Germinal center (tissue), 1 donor: ENCODE measurements around the gene NUDT2.

Source experiments
- DNase-seq: peaks from one replicate; pipeline ENCODE4 v3.0.0; 2012; ENCODE audit warnings: mixed read lengths, low spot score

The NUDT2 gene

DNA sequence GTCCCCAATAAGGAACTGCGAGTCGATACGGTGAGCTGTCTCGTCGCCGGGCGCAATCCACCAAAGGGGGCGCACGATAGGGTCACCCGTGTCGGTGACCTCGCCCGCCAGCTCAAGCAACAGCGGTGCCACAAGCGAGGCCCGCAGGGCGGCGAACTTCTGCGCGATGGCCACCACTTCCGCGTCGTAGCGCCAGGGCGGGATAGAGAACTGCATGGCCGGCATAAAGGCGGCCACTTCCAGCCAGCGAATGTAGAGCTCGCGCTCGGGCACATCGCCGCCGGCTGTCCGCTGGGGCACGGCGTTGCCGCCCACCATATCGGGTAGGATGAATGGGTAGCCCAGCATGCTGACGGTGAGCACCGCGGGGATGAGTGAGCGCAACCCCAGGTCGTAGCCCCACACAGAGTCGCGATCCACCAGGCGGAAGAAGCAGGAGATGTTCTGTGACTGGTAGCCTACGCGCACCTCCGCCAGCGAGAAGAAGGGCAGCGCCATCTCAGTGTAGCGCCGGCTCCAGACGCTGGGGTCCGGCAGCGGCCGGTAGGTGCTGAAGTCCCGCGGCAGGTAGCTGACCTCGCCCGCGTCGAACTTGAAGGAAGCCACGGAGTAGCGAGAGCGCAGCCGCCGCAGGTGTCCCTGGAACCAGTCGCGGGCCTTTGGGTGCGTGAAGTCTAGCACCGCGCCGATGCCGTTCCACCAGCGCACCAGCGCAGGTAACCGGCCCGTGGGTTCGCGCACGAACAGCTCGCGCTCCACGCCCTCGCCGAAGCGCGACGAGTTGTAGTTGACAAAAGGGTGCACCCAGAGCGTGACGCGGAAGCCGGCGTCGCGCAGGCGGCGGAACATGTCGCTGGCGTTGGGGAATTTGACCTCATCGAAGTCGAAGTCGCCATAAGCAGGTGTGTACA, 41.9 kb downstream of the NUDT2 start:
- DNase-seq = peak; percentile 22

DNA sequence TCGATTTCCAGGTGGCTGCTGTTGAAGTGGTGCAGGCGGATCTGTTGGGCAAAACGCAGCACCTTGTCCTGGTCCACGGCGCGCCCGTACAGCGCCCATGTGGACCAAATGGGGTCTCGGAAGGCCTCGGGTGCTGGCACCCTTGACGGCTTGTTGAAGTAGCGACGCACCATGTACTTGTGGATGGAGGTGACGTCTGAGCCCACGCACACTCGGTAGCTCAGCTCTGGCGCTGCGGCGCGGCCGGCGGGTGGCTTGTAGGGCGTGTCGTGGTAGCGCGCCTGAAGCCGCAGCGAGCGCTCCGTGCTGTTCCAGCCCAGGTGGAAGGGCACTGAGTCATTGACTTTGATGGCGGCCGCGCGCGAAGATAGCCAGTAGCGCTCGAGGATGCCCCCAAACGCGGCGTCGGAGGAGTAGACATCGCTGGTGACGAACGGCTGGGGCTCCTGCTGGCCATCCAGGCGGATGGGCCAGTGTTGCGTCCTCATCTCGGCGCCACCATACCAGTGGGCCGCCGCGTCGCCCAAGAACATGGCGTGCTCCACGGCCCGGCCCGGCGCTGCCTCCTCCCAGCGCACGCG, 42.6 kb downstream of the NUDT2 start:
- no peak for DNase-seq

DNA sequence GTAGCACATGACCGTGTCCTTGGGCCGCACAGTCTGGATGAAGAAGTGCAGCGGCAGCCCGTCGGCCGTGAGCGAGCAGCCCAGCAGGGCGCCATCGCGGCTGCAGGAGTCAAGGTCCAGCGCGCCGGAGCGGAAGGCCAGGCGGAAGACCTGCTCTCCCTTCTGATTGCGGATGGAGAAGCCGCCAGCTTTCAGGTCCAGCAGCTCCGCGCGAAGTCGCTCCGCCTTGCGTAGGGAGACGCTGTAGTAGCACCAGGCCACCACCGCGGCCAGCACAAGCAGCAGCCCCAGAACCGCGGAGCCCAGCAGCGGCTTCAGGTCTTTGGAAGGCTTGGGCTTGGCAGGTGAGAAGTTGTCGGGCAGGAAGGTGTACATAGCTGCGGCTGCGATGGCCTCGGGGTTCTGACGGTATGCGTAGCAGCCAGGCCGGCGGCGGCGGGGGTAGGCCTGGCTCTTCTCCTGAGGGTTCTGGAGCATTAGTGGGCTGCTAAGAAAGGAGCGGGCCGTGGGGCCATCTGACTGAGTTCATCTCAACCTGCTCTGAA, 43.2 kb downstream of the NUDT2 start:
- DNase-seq = no peak

GRCh38 chr9:34373749-34374148, 44.4 kb downstream of the NUDT2 start:
- DNase-seq = no peak

- DNase-seq = no peak
Observed at GRCh38 chr9:34374339-34374738, 45.0 kb downstream of the NUDT2 start.

- DNase-seq = no peak
Observed at GRCh38 chr9:34374905-34375552, 45.7 kb downstream of the NUDT2 start.

- peak; percentile 74 for DNase-seq
Observed at GRCh38 chr9:34375901-34376595, 46.7 kb downstream of the NUDT2 start.

DNA sequence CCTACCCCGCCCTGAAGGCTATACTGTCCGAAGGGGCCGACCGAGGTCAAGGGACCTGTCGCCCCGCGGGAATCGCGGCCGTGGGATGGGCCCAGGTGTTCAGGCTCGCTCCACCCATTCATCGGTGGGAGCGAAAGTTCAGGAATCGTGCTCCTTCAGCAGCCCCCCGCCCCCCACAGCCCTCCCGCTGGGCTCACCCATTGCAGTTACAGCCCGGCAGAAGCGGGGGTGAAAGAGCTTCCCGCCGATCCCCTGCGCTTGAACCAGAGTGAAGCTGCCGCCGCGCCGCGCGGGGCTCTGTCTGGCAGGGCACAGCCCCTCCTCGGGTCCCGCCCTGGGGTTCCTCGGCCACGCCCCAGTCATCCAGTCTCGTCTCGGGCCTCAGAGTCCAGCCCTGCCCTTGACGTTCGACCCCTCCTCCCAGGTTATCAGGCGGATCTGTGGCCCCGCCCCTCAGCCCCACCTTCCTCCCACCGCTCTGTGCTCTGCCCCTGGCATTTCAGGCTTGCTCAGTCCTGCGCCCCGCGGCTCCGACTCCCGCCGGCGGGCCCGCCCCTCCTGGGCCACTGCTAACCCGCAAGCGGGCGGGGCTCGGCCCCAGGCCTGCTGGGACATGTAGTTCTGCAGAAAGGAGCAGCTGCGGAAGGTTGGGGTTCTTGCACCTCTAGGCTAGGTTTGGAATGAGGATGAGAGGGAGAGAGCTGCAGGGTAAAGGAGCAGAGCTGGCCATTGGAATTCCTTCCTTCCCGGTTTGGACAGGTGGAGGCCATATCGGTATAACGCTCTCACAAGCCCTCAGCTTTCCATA, 47.4 kb downstream of the NUDT2 start, which contains the start of gene MYORG:
Gene MYORG (minus strand): TSS at position 303 of the 808 bp plus-strand sequence. CDS start 3,955 bp downstream, outside the sequence.
- peak; percentile 98 for DNase-seq

DNA sequence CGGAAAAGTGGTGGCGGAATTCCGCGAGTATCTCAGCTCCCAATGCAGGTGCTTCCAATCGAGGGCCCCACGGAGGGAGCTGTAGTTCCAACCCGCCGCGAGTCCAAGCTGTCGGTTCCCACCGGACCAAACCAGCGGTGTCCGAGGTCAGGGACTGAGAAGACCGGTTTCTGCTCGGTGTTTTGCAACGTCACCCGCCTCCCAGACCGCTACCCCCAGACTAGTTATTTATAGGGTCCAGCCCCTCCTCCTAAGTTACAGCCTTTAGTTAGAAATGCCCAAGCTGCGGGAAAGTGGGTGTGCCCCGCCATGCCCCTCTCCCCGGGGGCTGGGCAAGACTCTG, 48.0 kb downstream of the NUDT2 start:
- DNase-seq = no peak

DNA sequence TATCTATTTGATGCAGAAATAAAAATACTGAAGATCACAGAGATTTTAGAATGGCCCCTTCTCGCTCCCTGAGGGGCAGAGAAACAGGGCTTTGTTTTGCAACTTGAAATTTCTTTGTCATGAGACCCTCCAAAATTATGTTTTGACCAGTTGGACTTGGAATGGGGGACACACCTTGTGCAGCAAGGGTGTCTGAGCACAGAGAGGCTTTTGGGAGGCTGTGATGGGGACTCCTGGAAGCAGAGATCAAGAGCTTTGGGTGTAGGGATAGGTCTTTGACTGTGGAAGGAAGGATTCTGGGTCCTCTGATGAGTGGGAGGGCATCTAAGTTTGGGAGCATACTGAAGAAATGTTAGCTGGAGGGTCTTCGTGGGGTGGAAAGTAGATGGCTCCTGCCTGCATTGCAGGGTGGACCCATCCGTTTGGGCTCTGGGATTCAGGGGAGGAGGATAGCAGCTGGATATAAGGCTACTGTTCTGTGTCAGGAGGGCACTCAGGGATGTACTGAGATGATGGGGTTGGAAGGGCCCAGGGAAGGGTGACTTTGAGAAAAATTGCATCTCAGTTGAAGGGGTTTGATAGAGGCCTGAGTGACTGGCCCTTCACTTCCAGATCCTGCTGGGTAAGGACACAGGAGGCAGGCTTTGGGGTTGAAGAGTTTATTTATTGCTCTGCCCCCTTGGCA, 49.1 kb downstream of the NUDT2 start:
- no peak for DNase-seq

- DNase-seq = peak; percentile 89
Observed at GRCh38 chr9:34379334-34380033, 50.1 kb downstream of the NUDT2 start.

DNA sequence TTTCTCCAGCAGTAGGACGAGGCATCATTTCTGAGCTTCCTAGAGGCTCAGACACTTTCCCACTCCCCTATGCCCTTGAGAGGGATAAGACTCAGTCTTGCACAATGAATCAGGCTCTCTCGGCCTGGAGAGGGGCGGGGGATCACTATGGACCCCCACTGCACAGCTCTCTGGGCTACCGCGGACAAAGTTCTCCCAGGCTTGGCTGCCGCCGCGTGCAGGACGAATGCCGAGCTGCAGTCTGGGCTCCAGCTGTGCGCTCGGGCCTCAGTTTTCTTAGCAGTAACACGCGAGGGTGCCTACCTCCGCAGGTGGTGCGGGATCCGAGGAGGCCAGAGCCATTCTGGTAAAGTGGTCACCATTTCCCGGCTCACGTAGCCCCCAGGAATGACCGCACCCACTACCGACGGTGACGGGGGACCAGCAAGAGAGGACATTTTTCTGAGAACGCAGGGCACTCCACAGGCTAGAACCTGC, 50.7 kb downstream of the NUDT2 start:
- DNase-seq = peak; percentile 21

- peak; percentile 96 for DNase-seq
Observed at GRCh38 chr9:34380511-34381315, 51.3 kb downstream of the NUDT2 start.

DNA sequence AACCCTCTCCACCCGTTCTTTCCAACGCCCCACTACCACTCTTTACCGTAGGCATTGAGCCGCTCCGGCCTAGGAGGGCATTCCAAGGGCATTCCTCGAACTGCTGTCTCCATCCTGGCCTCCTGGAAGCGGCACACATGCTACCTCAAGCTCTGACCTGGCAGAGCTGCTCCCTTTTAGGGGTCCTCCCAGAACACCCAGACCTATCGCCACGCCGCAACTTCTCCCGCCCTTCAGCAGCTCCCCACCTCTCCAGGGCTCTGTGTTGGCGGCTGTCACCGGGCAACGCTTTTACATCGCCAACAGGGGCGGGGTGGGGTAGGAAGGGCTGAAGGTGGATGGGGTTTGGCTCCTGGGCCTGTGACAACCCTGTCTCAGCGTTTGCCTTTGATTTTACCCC, 52.0 kb downstream of the NUDT2 start:
- no peak for DNase-seq

DNA sequence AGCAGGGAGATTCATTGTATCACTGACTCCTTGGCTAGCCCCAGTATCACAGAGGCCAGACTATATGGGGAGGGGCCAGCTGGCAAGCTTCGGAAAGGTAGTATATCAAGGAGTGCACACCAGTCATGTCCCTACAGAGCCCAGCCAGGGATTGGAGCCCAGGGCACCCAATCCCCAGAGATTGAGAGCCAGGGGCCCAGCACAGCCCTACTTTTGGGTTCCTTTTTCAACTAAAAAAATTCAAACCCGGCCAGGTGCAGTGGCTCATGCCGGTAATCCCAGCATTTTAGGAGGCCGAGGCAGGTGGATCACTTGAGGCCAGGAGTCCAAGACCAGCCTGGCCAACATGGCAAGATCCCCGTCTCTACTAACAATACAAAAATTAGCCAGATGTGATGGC, 52.7 kb downstream of the NUDT2 start:
- DNase-seq = no peak

DNA sequence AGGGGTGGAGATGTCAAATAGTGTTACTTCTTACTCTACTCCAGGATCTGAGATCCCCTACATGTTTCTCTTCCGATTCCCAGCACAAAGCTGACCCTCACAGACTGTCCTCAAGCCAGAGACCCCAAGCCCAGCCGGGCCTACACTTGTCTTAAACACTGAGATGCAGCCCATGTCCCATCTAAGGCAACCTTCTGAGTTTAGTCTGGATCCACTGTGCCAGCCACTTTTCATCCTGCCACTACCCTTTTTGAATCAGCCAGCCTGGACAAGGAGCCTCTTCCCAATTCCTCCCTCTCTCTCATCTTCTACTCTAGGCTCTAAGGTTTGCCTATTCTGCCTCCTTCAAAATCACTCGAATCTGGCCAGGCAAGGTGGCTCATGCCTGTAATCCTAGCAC, 53.5 kb downstream of the NUDT2 start:
- no peak for DNase-seq

DNA sequence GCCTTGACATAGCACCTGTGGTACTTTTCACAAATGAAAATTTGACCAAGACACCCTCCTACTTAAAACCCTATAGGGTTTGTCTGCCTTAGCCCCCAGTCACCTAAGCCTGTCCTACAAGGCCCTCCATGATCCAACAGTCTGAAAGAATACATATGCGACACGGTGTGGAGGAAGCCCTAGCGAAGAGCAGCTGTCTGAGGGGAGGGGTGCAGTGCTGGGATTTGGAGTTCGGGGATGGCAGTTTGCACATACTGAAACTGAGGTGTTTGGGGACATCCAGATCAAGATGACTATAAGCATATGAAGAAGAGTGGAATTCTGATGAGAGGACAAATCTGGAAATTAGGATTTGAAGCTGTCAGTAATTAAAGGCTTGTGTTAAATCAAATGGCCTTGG, 54.5 kb downstream of the NUDT2 start:
- DNase-seq = no peak

DNA sequence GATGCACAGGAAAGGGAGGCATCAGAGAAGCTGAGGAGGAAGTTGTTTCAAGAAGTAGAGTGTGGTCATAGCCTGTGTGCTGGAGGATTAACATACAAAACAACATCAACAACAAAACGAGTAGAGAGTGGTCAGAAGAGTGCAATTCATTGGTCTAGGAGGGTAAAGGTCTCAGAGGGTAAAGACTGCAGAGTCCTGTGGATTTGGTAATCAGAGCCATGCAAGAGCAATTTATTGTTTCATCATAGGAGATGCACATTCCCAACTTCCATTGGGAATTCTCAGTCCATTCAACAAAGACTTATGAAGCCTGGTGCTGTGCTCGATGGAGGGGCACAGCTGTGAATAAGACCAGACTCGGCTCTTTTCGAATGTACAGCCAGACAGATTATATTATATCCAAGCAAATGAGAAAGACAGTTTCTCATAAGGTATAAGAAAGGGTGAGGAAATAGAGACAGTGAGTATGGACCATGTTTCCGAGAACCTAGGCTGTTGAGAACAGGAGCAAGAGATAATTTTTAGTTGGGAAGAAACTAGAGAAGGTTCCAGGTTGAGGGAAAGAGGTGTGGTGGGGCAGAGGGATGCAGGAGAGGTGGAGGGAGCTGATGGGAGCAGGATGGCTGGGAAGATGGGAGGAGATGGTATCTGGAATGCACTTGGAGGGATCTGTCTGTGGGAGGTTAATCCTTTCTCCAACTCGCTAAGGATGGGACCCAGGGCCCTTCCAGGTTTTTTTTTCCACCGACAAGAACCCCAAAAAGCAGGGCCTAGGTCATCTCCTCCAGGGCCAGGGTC, 55.2 kb downstream of the NUDT2 start:
- DNase-seq = no peak
